ENCODE measurements around the gene TPX2.

DNA sequence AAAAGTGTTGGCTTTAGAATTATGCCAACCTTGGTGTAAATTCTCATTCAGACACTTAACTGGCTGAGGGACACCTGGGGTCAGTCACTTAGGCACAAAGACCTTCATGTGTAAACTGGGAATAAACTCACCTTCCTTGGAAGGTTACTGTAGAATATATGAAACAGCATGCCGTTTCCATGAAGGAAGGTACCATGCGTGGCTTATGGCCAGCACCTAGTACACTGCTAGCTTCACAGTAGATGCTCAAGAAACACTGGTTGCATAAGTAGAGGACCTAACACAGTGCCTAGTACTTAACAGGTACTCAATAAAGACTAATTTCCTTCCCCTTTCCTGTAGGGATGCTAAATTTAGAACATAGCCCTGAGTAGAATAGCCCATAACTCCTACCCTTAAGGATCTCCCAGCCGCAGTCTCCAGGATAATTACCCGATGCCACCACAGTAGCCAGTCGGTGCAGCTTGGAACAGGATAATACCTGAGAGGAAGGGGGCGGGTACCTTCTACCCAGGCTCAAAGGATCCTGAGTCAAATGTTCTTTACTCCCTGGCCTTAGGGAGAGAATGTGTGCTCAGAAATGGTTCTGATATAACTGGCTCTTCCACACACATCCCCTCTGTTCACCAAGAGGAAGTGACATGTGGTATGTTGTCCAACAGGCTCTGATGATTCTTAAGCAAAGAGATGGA lies 20.0 kb upstream of the TPX2 start:
- TF ChIP-seq, protein P1, sequence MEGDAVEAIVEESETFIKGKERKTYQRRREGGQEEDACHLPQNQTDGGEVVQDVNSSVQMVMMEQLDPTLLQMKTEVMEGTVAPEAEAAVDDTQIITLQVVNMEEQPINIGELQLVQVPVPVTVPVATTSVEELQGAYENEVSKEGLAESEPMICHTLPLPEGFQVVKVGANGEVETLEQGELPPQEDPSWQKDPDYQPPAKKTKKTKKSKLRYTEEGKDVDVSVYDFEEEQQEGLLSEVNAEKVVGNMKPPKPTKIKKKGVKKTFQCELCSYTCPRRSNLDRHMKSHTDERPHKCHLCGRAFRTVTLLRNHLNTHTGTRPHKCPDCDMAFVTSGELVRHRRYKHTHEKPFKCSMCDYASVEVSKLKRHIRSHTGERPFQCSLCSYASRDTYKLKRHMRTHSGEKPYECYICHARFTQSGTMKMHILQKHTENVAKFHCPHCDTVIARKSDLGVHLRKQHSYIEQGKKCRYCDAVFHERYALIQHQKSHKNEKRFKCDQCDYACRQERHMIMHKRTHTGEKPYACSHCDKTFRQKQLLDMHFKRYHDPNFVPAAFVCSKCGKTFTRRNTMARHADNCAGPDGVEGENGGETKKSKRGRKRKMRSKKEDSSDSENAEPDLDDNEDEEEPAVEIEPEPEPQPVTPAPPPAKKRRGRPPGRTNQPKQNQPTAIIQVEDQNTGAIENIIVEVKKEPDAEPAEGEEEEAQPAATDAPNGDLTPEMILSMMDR (IDR thresholded peaks at IDR 0.05), result no peak
- no peak for TF ChIP-seq ZFX (IDR thresholded peaks at IDR 0.05; ENCODE audit: borderline replicate concordance)
